HG03558 (cell line): ENCODE data around the gene PACRG.

ENCODE experiments used
- ATAC-seq: cut with Tn5 transposase; IDR thresholded peaks from one replicate; pipeline ENCODE4 v1.9.1; 2021; ENCODE audit warnings: moderate number of reproducible peaks; ENCODE audit not compliant: unreplicated experiment; ENCODE audit errors: extremely low read depth

PACRG gene

DNA sequence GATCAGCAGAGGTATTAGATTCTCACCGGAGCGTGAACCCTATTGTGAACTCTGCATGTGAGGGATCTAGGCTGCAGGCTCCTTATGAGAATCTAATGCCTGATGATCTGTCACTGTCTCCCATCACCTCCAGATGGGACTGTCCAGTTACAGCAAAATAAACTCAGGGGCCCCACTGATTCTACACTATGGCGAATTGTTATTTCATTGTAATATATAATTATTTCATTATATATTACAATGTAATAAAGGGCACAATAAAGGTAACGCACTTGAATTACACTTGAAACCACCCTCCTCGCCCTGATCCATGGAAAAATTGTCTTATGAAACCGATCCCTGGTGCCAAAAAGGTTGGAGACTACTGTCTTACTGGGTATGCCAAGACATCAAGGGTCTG, 18.8 kb upstream of the PACRG start:
- ATAC-seq = no peak

DNA sequence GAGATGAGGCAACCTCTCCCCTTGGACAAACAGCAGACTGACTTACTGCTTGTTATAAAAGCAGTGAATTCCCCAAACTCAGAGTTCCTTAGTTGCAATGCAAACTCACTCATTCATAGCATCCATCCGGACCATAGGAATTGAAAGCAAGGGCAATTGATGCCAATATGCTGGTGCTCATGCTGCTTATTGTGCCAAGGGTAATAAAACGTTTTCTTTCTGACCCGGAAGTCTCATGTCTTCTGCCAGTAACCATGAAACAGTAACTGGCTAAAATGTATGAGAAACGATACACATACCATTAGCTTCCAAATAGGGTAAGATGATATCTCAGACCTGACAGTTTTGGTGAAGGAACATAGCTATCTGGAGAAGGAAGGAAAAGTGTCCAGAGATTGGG, 18.3 kb upstream of the PACRG start:
- ATAC-seq = no peak

DNA sequence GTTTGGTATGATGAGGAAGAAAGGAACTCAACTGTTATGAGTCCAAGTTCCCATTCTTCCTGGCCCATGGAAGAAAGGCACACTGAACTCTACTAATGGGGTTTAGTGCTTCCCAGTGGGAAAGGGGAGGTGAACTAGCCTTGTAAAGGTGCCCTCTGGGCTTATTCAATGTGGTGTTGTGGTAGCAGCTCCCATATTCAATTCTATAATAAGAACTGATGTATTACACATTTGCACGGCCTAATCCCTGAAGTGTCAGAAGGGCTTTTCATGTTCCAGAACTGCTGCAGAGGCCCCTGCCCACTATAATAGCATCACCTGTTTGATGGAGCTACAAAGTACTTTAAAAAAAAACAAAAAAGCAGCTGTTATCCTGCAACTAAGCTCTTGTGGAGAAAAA, 17.4 kb upstream of the PACRG start:
- no peak for ATAC-seq

DNA sequence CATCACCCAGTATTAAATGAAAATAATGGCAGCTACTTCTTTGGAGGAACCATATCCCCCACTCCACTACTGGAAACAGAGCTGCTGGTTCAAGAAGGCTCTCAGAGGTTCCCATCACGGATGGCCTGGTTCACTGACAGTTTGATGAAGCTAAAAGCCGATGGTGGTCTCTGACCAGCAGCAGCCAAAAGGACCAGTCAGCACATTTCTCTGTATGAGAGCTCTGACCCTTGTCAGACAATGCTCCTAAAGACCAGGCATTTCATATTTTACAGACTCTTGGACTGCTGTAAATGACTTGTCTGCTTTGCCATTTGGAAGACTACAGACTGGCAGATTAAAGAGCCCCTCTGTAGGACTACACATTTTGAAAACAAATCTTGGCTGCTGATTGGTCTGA, 16.8 kb upstream of the PACRG start:
- ATAC-seq = no peak

DNA sequence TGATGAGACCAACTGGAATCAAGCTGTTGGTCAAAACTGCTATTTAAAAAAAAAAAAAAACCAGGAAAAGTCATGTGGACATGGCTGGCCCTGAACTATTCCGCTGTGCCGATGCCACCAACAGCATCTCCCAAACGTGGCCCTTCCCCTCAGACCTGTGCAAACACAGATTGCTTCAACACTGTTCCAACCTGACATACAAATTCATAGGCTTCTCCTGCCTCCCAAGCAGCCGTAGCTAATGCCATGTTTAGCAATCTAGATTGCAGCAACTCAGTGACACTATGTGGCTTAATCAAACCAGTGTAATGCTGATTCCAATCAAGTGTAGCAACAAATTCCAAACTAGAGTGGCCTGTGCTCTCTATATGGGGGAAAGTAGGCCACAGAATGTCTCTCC, 16.4 kb upstream of the PACRG start:
- no peak for ATAC-seq

DNA sequence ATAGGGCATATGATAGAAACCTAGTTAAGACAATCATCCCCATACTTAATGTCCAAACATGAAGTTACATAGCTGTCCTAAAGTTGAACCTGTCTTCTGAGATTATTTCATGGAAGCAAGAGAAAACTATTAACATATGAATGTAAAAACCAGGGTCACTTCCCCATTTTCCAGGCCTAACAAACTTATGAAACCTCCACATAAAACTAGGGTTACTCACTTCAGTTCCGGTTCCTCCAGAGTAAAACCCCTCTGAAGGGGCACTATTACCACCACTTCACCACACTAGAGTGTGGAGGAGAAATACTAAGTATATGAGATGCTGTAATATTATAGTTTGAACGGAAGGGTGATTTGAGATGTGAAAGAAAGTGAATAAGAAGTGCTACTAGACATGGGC, 15.1 kb upstream of the PACRG start:
- ATAC-seq = no peak

DNA sequence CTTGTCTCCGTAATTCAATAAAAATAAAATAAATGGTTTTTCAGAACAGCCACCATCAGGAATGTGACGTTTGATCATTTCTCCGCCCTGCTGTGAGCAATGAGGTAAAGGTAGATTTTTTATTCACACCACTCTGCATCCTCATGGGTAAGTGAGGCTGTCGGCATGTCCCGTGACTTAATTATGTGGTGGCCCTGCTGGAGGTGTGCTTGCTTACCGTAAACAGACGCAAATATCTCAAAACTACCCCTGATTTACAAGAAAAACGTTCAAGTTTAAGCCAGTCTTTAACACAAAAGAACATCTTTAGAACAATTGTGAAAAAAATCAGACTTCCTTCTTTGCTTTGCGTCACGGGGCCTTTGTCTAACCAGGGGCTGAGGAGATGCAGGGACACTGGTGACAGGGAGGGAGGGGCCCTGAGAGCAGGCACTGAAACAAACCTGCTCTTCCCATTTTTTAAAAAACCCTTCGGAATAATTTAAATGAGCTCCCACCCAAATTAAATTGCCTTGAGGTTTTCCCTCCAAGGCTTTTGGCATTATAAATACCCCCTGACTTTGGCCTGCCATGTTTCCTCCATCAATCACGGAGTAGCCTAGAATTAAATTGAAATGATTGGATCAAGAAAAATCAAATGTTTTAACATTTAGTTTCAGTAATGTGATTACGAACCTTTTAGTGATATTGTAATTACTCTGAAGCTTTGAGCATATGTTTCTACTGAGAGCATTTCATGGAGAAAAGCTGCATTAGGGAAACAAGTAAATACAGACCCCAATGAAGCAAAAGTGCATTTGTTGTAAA, 13.6 kb upstream of the PACRG start:
- no peak for ATAC-seq

DNA sequence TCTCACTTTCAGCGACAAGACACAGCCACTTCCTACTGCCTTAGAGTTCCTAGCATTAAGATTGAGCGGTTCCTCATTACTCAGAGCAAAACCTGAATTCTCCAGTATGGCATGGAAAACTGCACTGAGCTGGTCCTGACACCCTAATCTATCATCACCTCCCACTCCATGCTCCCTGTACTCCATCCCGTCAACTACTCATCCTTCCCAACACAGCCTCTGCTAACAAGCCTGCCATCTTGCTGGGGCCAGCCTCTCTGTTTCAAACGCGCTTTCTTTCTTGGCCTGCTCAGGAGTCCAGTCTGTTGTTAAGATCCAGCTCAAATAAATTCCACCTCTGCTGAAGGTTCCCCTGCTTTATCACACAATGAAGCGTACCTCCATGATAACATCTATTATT, 12.2 kb upstream of the PACRG start:
- no peak for ATAC-seq

DNA sequence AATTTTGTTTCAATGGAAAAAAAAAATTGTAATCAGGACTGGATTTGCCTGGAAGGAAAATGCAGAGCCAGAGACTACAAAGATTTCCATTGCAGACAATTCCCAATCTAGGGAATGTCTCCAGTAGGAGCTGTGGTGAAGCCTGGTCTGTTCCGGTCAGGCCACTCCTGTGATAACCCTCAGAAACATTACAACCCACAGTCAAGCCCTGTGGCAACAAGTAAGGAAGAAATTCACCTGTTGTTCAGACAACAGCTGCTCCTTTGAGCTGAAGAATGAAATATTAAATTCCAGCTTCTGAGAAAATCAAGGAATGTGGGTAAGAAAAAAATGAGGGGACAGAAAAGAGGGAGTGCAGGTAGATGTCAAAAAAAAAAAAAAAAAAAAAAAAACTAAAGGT, 8.2 kb upstream of the PACRG start:
- no peak for ATAC-seq

DNA sequence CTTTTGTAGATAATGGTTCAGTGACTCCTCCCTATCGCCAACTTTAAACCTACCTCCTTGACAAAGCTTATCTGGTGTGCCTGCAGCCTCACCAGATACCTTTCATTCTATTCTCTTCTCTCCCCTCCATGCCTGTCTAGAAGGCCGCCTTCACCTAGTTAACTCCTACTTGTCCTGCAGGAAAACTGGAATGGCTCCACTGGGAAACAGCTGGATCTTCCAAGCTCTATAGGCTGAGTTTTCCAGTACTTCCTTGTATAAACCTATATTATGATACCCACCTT, 6.4 kb upstream of the PACRG start:
- no peak for ATAC-seq

DNA sequence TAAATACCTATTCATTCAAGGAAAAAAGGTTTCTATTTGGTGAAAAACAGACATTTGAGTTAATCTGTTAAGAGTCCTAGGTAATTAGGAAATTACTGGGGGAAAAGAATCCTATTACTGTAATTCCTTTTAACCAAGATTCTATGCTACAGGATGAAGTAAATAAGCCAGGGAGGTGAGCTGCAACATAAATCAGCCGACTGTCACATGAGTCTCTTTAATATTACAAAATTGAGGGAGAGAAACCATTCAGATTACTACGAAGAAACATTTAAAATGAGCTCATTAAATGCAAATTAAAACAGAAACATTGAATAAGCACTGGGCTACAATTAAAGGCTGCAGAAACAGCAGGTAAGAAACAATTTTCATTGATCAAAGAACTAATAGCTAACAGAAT, 5.5 kb upstream of the PACRG start:
- no peak for ATAC-seq

DNA sequence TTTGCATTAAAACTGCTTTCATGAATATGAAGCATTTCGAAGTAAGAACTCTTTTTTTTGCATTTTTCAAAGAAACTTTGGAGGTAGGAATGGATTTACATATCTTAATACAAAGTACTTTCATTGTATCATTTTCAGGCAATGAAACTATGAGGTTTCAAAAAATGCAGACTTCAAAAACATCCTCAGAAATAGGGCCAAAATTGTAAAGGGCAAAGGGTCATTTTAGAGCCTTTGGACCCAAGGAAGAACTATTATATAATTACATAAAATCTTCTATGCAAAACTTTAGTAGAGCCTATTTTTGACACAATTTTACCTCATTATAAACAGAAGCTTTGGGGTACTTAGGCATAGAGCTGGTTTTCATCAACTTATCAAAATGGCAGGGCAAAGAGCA, 5.1 kb upstream of the PACRG start:
- no peak for ATAC-seq

DNA sequence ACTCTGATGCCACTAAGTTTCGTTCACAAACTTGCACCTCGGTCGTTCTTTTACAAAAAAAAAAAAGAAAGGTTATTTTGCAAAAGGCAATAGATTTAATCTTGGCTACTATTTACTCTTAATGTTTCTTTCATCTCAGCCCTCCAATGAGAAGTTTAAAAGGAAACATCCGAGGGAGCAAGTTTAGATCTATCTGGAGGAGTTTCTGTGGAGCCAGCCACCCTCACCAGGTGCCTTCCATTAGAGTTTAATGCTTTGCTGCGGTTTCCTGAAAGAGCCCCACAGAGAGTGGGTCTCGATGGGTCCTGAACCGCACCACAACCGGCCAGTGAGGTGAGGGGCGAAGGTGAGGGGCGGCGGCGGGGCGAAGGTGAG, 840 bp upstream of the PACRG start:
- ATAC-seq = no peak

DNA sequence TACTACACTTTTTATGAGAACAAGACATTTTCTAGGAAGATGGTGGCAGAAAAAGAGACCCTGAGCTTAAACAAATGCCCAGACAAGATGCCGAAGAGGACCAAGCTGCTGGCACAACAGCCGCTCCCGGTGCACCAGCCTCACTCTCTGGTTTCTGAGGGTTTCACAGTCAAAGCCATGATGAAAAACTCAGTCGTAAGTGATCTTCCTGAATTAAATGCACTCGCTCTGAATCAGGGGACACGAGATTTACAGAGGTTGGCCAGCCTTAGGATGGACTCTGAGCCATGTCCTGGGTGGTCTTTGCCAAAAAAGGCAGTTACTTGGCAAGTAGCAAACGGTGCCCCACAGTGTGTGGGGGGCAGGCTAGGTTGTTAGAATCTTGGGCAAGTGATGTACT, 423 bp downstream of the PACRG start:
- no peak for ATAC-seq

DNA sequence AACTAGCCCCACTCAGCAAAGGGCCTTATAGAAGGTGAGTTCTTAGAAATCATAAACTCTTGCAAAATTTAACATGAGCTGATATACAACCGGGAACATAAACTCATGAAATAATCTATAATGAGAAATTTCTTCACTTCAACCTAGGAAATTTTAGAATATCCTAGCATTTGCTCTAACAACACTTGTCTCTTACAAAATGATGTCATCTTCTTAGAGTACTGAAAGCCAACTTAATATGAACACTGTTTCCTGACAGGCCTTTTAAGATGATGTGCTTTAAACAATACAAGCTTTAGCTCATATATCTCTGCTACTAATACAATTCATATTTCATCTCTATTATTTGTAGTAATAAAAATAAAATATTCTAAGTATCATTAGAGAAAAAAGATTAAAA, 932 bp downstream of the PACRG start:
- no peak for ATAC-seq

DNA sequence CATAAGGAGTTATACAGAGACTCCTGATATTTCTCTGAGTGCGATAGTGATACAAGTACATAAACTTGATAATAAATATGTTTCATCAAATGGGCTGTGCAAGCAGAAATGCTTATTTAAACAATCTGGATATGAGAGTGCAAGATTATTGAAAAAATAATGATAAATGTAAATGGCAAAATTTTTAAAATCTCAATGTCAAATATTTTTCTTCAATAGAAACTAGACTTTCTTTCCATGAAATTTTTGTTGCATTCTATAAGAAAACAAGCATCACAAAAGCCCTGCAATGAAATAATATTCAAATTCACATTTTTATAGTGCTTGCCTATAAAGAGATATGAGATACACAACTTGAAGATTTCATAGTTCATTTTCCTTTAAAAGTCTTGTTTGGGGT, 2.7 kb downstream of the PACRG start:
- ATAC-seq = no peak

DNA sequence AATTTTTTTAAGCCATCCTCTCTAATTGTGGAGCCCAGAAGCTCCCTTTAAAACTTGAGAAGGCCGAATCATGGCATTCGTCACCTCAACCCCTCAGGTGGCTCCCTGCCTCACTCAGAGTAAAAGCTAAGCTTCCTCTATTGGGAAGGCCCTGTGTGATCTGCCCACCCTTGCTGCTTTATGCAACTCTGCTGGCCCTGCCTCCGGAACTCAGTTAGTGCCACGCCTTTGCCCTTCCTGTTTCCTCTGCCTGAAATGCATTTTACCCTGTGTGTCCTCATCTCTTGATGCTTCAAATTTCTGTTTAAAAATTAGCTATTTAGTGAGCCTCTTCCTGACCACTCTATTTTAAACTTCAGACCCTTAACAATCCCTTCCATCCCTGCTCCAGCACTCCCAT, 5.7 kb downstream of the PACRG start:
- ATAC-seq = no peak

DNA sequence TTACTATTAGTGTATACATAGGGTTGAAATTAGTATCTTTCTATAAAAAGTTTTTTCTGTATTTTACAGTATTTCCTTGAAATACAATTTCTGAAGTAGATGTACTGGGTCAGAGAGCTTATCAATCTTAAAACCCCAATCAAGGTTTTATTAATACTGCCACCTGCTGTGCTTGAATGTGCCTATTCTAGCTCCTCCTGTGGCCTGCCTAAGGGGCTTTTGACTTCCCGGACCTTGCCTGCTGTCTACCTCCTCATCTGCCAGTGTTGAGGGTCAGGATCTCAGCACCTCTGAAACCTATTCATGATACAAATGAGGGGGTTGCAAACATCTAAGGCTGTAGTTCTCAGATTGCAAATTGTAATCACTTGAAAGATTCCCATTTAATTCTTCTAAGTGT, 9.2 kb downstream of the PACRG start:
- ATAC-seq = no peak

DNA sequence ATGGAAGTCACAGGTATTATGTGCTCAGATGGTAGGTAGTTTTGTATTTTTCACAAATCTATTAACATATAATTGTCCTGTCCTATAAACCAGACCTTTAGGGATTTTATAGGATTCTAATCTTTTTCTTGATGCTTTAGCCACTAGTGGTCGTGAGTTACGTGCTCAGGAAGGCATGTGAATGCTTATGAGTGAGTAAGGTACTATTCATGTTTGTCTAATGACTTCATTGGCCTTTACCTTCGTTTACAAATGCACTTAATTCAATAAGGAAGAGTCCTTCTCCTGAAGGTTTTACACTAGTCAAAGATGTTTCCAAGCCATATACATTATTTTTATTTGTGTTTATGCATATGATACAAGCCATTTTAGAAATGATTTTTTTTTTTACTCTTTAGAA, 23.0 kb downstream of the PACRG start:
- no peak for ATAC-seq

DNA sequence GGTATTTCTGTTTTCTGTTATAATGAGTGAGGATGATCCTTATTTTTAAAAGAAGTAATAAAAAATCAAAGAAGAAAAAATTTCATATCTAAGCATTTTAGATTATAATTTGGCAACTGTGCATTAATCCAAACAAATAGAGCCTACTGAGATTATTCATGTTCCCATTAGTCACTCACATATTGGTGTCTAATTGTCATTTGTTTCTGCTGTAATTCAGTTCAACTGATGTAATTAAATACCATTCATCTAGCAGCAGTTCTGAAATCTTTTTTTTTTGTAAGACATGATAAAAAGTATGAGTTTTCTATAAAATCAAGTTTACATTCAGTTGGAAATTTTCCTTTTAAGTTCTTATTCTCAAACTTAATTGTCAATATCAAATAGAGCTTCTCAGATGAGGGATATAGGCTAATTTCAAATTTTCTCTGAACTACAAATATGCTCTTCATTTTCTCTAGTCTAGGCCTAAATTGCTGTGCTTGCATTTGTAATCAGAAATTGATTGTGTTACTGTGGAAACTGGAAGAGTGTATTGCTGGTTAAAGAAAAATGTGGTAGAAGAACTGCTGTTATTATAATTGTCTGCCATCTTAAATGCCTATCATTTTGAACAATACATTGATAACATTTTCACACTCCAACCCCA, 23.6 kb downstream of the PACRG start:
- ATAC-seq = no peak

DNA sequence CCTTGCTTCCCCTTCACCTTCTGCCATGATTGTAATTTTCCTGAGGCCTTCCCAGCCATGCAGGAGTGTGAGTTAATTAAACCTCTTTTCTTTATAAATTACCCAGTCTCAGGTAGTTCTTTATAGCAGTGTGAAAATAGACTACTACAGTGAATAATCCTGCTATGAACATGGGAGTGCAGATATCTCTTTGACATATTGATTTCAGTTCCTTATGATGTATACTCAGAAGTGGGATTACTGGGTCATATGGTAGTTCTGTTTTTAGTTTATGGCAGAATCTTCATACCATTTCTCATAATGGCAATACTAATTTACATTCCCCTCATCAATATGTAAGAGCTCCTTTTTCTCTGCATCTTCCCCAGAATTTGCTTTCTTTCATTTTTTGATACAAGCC, 26.0 kb downstream of the PACRG start:
- ATAC-seq = no peak

DNA sequence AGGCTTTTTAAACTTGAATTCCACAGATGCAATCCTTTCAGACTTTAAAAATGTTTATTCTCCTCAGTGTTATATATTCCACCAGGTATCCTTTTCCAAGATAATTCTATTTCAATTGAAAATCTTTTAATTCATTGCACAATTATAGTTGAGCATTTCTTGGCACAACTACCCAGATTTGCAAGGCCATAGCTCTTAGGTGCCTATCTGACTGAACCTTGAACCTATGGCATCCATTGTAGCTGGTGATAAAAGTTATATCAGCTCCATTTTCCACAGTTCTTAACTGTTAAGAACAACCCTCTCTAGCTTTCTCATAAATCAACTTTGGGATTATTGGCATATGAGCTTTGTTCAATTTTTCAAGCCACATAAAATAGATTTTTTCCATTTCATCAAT, 42.4 kb downstream of the PACRG start:
- ATAC-seq = no peak

DNA sequence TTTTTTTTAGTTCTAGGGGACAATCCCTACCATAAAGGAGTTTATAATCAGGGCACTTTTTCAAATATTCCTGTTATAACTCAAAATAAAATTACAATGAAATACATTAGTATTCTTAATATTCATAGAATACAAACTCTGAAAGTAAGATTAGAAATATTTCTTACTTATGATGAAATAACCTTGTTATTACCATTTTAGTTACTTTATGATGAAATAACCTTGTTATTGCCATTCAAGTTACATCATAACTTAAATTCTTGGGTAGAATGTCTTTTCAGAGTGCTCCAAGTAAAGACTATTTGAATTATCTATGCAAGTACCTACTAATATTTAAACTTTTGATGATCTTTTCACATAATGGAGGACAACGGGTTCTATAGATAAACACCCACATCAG, 43.2 kb downstream of the PACRG start:
- ATAC-seq = no peak
